ENCODE data around the gene STAU1.

Gene STAU1

DNA sequence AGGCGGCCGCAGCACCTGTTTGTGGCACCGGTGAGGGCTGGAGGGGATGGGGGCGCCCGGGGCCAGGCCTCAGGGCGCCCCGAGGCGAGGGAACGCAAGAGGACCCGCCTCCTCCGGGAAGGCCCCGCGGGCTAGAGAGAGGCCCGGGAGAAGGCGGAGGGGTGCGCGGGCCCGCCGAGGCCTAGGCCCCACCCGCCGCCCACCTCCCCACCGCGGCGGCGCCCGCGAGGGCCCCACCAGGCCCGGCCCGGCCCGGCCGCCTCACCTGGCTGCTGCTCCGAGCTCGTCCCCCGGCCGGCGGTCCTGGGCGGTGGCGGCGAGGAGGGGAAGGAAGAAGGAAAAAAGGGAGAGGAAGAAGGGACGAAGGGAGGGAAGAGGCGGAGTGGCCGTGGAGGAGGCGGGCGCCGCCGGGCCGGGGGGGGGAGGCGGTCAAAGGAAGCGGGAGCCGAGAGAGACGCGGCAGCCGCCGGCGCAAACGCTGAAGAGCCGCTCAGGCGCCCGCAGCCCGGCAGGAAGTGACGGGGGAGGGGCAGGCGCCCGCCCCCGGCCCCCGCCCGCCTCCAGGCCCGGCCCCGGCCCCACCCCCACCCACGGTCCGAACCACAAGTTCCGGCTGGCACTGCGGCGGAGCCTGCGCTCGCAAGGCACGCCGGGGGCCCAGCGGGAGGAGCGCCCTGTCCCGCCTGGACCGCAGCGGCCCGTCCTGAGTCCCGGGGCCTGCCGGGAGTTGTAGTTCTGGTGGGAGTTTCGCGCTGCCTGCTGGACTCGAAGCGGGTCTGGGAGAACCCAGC, at the start of gene STAU1 (continued):
- TF ChIP-seq ELK4 (IDR thresholded peaks at IDR 0.05; ENCODE audit: borderline replicate concordance, low read depth, low read length) = no peak
- no peak for TF ChIP-seq ZBTB48 (tag by site-specific recombination; IDR thresholded peaks at IDR 0.05)
- TF ChIP-seq ZNF600 (tag by site-specific recombination; IDR thresholded peaks at IDR 0.05) = no peak
- TF ChIP-seq ZNF391 (tag by site-specific recombination; IDR thresholded peaks at IDR 0.05; ENCODE audit: borderline replicate concordance, low read depth) = no peak
- no peak for TF ChIP-seq ZNF138 (tag by site-specific recombination; IDR thresholded peaks at IDR 0.05; ENCODE audit: borderline replicate concordance)
- no peak for TF ChIP-seq ZBTB1 (tag by site-specific recombination; IDR thresholded peaks at IDR 0.05)
- TF ChIP-seq ZNF518A (tag by site-specific recombination; conservative IDR thresholded peaks at IDR 0.05; ENCODE audit: low read depth) = no peak
- TF ChIP-seq ZNF10 (tag by site-specific recombination; IDR thresholded peaks at IDR 0.05) = no peak
- peak; percentile 84; the same call in 1 of the 2 replicates for TF ChIP-seq ZBTB20 (tag by site-specific recombination; IDR thresholded peaks at IDR 0.05)
- no peak for TF ChIP-seq ZNF423 (tag by site-specific recombination; IDR thresholded peaks at IDR 0.05)
- TF ChIP-seq OSR2 (tag by site-specific recombination; IDR thresholded peaks at IDR 0.05) = 0 out of 2 replicates have a peak, but pooled peaks have one; percentile 17
- no peak for TF ChIP-seq ZNF157 (tag by site-specific recombination; IDR thresholded peaks at IDR 0.05)
- TF ChIP-seq ZNF76 (tag by site-specific recombination; IDR thresholded peaks at IDR 0.05; ENCODE audit: borderline replicate concordance, low read depth) = peak; percentile 100
- no peak for TF ChIP-seq ZNF248 (tag by site-specific recombination; IDR thresholded peaks at IDR 0.05)
- TF ChIP-seq, protein P1, sequence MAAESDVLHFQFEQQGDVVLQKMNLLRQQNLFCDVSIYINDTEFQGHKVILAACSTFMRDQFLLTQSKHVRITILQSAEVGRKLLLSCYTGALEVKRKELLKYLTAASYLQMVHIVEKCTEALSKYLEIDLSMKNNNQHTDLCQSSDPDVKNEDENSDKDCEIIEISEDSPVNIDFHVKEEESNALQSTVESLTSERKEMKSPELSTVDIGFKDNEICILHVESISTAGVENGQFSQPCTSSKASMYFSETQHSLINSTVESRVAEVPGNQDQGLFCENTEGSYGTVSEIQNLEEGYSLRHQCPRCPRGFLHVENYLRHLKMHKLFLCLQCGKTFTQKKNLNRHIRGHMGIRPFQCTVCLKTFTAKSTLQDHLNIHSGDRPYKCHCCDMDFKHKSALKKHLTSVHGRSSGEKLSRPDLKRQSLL (tag by site-specific recombination; IDR thresholded peaks at IDR 0.05) = peak; percentile 93
- no peak for TF ChIP-seq ZNF560 (tag by site-specific recombination; IDR thresholded peaks at IDR 0.05; ENCODE audit: borderline replicate concordance)
- TF ChIP-seq SALL2 (tag by site-specific recombination; IDR thresholded peaks at IDR 0.05; ENCODE audit: borderline replicate concordance) = no peak
- no peak; the same call in 1 of the 2 replicates for TF ChIP-seq IKZF3 (tag by site-specific recombination; IDR thresholded peaks at IDR 0.05)
- TF ChIP-seq ZNF654 (tag by site-specific recombination; IDR thresholded peaks at IDR 0.05; ENCODE audit: low read depth) = no peak
- no peak for TF ChIP-seq ZNF449 (tag by site-specific recombination; IDR thresholded peaks at IDR 0.05)
- TF ChIP-seq ZNF791 (tag by site-specific recombination; IDR thresholded peaks at IDR 0.05) = 0 out of 2 replicates have a peak, but pooled peaks have one; percentile 29
- no peak for TF ChIP-seq ZNF112 (tag by site-specific recombination; IDR thresholded peaks at IDR 0.05)
- TF ChIP-seq, protein P2, sequence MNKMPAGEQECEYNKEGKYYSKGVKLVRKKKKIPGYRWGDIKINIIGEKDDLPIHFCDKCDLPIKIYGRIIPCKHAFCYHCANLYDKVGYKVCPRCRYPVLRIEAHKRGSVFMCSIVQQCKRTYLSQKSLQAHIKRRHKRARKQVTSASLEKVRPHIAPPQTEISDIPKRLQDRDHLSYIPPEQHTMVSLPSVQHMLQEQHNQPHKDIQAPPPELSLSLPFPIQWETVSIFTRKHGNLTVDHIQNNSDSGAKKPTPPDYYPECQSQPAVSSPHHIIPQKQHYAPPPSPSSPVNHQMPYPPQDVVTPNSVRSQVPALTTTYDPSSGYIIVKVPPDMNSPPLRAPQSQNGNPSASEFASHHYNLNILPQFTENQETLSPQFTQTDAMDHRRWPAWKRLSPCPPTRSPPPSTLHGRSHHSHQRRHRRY (tag by site-specific recombination; IDR thresholded peaks at IDR 0.05) = no peak
- TF ChIP-seq ZNF184 (tag by site-specific recombination; IDR thresholded peaks at IDR 0.05) = no peak
- TF ChIP-seq GLIS2 (tag by site-specific recombination; IDR thresholded peaks at IDR 0.05) = 0 out of 2 replicates have a peak, but pooled peaks have one; percentile 33
- no peak for TF ChIP-seq ZNF146 (tag by site-specific recombination; IDR thresholded peaks at IDR 0.05)
- TF ChIP-seq ZIC2 (tag by site-specific recombination; IDR thresholded peaks at IDR 0.05) = peak; percentile 67
- no peak for TF ChIP-seq ZNF121 (tag by site-specific recombination; IDR thresholded peaks at IDR 0.05)
- TF ChIP-seq HOXD13 (CRISPR knock-in tag; IDR thresholded peaks at IDR 0.05; ENCODE audit: borderline replicate concordance) = no peak
- TF ChIP-seq ZNF561 (tag by site-specific recombination; IDR thresholded peaks at IDR 0.05; ENCODE audit: borderline replicate concordance) = peak; percentile 12; the same call in 1 of the 2 replicates
